Lower leg skin (tissue), 4 donors: ENCODE measurements around the gene PCDH9. TPM values are rescaled to one million over a fixed set of nuclear protein-coding genes. Genes with fewer than 3 reads are reported as not detected.

Experiments
- DNase-seq, 2 donors: peaks; one replicate each; pipeline ENCODE4 v3.0.0-alpha.2; 2019; ENCODE audit warnings: low spot score in 2 of 2
- H3K4me3 ChIP-seq: fragments of 200-600 bp; sonication (generic); 2 replicates; pipeline ENCODE4 v1.5.1; 2017; ENCODE audit warnings: mild to moderate bottlenecking, low read depth; ENCODE audit not compliant: poor library complexity, severe bottlenecking
- POLR2A ChIP-seq, 2 donors: fragments of 450-650 bp; IDR thresholded peaks; one replicate each; pipeline ENCODE4 v1.6.1; 2016 to 2017; ENCODE audit warnings: antibody characterized with exemption in 2 of 2, mild to moderate bottlenecking in 1 of 2, moderate library complexity in 1 of 2
- WGBS, 2 donors: methylation state at CpG; one replicate each; pipeline ENCODE4 v1.1.5; 2018; 5-methylcytosine and 5-hydroxymethylcytosine counted together
- intact Hi-C: fragments of 100-400 bp; cut with DNase I; formaldehyde crosslinking; loops from one replicate; pipeline ENCODE4 v1.15.0; 2023; ENCODE audit warnings: low total_unique reads
- total RNA-seq, 4 donors: library from RNA; depleted of rRNA; stranded (reverse); fragments of >200 nt; gene quantifications; one replicate each; pipeline ENCODE4 v1.1.0, GENCODE V29; 2016
- TF ChIP-seq, protein P1 (sequence below), 3 donors: fragments of 450-650 bp; IDR thresholded peaks; one replicate each; pipeline ENCODE4 v1.5.1; 2016; ENCODE audit warnings: antibody characterized with exemption in 3 of 3, mild to moderate bottlenecking in 3 of 3, moderate library complexity in 2 of 3

PCDH9 gene
- total RNA-seq, 4 donors from 2014 or later = 0.21 to 0.84 (median 0.36) TPM

GRCh38 chr13:67151652-67152051 lies 78.5 kb downstream of the PCDH9 start:
- intact Hi-C loops = no loop called here
- H3K4me3 ChIP-seq = no peak overlapping the region
- no peak for DNase-seq
- TF ChIP-seq, protein P1, sequence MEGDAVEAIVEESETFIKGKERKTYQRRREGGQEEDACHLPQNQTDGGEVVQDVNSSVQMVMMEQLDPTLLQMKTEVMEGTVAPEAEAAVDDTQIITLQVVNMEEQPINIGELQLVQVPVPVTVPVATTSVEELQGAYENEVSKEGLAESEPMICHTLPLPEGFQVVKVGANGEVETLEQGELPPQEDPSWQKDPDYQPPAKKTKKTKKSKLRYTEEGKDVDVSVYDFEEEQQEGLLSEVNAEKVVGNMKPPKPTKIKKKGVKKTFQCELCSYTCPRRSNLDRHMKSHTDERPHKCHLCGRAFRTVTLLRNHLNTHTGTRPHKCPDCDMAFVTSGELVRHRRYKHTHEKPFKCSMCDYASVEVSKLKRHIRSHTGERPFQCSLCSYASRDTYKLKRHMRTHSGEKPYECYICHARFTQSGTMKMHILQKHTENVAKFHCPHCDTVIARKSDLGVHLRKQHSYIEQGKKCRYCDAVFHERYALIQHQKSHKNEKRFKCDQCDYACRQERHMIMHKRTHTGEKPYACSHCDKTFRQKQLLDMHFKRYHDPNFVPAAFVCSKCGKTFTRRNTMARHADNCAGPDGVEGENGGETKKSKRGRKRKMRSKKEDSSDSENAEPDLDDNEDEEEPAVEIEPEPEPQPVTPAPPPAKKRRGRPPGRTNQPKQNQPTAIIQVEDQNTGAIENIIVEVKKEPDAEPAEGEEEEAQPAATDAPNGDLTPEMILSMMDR (IDR thresholded peaks at IDR 0.05) = no peak
- TF ChIP-seq POLR2A (IDR thresholded peaks at IDR 0.05) = no peak

- TF ChIP-seq, protein P1 (IDR thresholded peaks at IDR 0.05) = no peak
- 72 to 74% methylated on average over 1 of the region's 1 CpG for WGBS, 2 donors
These were observed 79.5 kb downstream of the PCDH9 start for GRCh38 chr13:67150608-67151007.

DNA sequence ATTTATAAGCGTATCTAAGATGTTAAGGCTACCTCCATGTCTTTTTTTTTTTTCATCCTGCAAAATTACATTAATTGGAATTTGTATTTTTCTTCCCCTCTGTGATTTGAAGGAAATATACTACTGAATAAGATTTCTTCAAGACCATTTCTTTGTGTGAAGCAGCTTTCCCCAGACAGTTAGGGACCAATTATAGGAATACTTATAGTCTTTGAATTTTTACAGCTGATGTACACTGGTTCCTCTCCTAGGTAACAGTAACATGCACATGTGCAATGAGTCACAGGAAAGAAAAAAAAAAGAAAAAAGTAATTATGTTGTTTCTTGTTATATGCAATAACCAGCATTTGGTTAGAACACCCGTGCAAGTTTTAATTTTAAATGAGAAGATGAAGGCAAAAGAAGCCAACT lies 82.0 kb downstream of the PCDH9 start:
- DNase-seq = no peak
- no peak overlapping the region for H3K4me3 ChIP-seq
- WGBS, 2 donors = 42 to 48% methylated on average over 2 of the region's 2 CpGs
- intact Hi-C loops = no loop called here
- TF ChIP-seq POLR2A (IDR thresholded peaks at IDR 0.05) = no peak
- TF ChIP-seq, protein P1 (IDR thresholded peaks at IDR 0.05) = no peak

More at GRCh38 chr13:67150608-67151007, 79.5 kb downstream of the PCDH9 start:
- no peak for DNase-seq
- intact Hi-C loops = no loop called here
- H3K4me3 ChIP-seq = no peak overlapping the region

GRCh38 chr13:67147342-67148133 lies 82.6 kb downstream of the PCDH9 start:
- intact Hi-C loops = no loop called here
- WGBS, 2 donors = 45 to 51% methylated on average over 6 of the region's 6 CpGs
- DNase-seq = no peak

DNA sequence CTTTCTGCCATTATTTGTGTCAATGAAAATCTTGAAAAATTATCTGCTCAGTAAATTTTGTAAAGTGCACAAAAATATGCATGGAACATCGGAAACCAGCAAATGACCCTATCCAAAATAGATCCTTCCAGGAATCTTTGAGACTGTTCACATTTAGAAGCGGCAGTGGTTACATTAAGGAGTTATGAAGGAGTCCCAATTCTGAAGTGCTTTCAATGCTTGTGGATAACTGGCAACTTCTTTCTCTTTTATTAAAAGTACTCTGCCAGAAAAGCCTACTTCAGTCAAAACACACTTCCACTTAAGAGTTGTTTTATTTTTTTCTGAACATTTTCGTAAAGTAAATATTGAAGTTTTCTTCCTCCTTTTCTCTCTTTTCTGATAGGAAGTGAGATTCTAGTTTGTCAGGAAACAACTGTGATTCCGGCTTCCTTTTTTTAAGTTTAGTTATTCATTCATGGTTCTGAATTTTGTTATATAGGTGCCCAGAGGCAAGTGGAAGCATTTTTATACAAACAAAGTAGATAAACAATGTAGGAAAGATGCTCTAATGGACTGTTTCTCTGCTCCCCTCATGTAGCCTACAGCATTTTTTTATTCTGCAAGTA lies 83.5 kb downstream of the PCDH9 start:
- TF ChIP-seq, protein P1 (IDR thresholded peaks at IDR 0.05) = no peak
- no peak for TF ChIP-seq POLR2A (IDR thresholded peaks at IDR 0.05)
- H3K4me3 ChIP-seq = no peak overlapping the region
- WGBS, 2 donors = 68 to 69% methylated on average over 4 of the region's 4 CpGs
- intact Hi-C loops = no loop called here
- DNase-seq = no peak

More at GRCh38 chr13:67147342-67148133, 82.6 kb downstream of the PCDH9 start:
- no peak overlapping the region for H3K4me3 ChIP-seq
- no peak for TF ChIP-seq POLR2A (IDR thresholded peaks at IDR 0.05)
- TF ChIP-seq, protein P1 (IDR thresholded peaks at IDR 0.05) = no peak
